Measurements from ENCODE around the gene PFKP.

PFKP gene

DNA sequence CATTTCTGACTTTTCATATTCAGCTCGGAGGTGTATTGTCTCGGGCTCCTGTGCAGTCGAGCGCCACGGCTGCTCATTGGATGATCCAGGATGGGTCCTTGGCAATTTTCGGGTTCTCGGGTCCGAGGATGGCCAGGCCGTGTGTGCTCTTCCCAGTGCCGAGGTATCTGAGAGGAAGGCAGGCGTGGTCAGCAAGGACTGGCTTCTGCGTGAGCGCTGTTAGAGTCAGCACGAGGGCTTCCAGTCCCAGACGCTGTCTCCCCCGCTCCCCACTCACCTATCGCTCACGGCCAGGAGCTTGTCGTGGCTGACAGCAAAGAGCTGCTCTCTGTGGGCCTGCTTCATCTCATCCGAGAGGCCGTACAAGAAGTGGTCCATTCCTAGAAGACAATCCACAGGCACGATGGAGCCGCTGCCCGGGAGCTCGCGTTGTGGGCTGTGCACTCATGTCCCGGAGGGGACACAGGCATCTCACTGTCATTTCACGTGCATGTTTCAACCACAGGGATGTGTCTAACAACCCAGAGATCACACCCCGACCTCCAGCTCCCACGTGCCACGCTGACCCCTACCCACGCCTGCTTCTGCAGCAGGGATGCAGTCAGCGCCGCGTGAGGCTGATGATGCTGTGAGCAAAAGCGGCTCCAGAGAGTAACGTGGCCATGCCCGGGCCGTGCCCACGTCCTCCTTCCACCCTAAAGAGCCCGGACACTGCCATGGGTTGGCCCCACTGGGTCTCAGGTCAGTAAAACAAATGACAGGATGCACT, 70.8 kb downstream of the PFKP start:
- no peak for DNase-seq

DNA sequence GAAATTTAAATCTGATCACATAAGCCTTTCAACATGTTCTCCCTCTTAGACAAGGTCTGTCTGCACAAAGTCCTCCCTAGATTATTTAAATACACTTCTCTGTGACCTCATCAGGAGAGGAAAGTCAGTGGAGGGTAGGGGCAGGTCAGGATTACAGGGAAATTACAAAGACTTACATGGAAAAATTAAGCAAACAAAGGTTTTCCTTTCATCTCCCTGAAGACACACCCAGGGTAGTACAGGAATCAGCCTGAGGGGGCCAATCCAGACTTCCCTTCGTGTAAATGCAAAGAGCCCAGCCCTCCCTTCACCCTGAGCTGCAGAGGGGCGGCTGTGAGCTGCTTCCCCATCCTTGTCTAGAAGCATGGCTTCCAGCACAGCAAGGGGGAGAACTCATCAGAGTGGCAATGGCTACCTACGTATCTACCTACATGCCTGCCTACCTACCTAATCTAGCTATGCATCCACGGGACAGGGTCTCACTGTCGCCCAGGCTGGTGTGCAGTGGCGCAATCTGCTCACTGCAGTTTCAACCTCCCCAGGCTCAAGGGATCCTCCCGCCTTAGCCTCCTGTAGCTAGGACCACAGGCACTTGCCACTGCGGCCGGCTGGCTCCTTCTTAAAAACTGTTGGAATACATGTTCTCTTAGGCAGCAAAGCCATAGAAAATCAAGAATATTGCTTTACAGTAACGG, 72.0 kb downstream of the PFKP start:
- no peak for DNase-seq

DNA sequence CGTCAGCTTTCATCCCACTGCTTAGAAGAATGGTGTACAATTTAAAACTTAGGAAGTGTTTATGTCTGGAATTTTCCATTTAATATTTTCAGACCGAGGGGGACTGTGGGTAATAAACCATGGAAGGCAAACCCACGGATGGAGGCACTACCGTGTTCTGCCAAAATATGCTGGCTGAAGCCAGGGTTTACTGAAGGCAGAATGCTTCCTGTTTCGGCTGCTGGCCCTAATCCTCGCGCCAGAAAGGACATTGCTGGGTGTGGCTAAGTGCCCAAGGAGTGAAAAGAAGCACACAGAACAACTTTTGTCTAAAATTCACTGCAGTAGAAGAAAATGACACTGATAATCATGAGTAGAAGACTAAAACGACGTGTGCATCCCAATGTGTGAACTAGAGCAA, 72.9 kb downstream of the PFKP start:
- no peak for DNase-seq

DNA sequence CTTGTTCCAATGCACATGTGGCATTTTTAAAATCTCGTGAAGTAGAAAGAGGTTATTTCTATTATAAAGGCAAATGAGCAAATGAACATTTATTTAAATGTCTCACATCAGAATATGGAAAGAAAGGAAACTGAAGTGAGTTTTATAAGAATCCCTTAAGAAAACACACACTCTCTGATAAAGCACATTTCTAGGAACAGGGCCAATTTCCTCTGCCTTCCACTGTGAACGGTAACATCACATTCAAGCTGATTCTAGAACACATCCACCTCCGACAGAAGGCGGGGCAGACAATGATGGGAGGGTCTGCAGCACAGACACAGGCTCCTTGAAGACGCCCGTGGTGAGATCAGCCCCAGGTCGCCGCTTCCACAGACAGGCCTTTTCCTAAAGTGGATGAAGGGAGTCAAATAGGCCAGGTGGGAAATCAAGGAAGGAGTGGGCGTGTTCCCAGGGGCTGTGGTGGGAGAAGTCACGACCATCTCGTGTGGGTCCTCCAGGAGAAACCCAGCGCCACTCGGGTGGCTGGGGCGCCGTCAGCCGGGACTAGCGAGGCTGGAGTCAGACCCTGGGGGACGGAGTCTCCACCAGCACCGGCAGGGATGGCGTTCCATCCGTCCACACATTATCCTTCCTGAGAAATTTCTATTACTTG, 74.1 kb downstream of the PFKP start:
- no peak for DNase-seq

DNA sequence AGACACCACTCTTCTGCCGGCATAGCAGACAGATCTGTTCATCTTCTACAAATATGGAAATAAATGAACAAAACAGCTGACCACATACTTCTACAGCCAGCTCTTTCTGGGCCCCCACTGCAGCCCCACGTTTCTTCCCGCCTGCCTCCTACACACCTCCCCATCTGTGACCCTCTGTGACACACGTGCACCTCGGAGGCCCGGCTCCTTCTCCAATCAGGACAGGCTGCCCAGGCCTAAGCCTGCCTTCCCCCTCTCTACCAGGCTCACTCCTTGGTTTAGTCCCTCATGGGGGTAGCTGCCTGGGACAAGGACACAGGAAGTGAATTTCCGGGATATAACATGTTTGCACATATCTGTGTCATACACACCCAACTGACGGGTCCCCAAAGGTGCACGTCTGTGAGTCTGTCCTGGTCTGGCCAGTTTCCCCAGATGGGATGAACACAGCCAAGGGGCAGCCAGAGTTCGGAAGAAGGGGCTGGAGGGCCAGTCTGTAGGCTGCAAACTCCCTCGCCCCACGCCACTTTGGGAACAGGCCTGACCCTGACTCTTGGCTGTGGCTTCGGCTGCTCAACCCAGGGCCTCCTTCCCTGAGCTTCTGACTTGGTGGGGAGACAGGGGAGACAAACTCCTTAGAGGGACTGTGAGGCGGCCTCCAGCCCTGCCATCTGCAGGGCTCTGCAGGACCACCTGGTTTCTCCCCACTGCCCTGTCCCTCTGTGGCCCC, 75.0 kb downstream of the PFKP start:
- DNase-seq = no peak

DNA sequence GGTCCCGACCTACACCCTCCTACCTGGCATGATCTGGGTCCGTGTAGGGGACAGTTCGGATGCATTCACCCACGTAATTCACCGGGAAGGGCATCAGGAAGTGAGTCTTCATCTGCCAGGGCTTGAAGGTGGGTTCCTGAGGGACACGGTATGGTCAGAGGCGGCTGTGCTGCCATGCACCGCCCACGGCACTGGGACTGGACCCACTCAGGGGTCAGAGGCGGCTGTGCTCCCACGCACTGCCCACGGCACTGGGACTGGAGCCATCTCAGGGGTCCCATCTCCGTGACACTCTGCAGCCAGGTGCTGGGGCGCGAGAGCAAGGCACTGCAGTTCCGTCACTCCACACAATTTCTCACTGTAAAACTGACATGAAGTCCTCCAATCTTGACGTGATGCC, 76.0 kb downstream of the PFKP start:
- no peak for DNase-seq

DNA sequence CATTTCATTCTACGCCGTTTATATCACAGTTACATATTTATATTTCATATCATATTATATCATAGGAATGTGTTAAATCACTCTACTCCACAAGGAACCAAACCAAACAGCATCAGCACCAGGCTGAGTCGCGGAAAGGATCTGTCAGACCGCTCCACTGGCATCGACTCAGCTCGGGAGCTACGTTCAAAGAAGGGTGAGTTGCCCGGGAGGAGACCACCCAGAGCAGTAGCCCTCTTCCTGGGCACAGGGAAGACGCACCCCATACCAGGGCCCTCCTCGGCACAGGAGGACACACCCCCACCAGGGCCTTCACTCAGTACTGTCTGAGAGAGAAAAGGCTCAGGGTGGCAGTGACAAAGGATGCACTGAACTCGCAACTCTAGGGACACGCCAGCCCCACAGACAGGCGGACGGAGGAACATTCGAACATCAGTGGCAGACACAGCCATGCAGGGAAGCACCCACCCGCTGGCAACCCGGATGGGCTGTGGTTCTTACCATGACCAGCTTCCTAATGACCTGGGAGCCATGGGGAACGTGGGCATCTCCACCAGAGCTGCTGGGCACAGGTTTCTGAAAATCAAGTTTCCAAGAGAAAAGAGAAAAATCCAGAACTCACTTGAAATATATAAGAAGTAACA, 76.6 kb downstream of the PFKP start:
- DNase-seq = no peak

DNA sequence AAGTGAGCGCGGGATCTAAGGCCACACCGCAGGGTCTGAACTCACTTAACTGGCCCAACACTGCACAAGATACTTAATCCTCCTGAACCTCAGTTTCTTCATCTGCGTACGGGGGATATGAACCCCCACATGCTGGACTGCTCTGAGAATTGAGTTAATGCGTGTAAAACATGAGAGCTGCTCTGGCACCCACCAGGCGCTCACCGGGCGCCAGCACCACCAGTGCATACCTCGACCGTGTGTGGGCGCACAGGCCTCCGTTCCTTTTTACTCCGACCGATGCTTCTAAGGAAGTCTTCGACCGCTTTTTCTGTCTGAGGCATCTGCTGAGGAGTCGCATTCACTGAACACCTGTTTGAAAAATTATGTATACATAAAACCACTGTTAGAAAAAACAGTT, 78.0 kb downstream of the PFKP start:
- no peak for DNase-seq

DNA sequence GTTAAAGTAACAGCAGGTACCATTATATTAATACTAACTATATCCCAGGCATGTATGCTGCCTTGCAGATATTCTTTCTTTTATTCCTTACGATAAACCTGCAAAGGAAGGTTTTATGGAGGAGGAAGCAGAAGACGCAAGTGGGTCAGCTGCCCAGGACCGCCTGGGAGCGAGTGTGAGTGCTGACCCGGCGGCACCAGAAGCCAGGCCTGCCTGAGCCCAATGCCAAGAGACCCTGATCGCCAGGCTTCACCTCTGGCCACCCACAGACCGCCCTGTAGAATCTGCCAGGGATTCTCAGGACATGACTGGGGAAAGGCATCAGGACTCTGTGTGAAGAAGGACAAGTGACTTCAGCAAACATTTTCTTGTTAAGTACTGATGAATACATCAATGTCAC, 78.9 kb downstream of the PFKP start:
- DNase-seq = no peak

DNA sequence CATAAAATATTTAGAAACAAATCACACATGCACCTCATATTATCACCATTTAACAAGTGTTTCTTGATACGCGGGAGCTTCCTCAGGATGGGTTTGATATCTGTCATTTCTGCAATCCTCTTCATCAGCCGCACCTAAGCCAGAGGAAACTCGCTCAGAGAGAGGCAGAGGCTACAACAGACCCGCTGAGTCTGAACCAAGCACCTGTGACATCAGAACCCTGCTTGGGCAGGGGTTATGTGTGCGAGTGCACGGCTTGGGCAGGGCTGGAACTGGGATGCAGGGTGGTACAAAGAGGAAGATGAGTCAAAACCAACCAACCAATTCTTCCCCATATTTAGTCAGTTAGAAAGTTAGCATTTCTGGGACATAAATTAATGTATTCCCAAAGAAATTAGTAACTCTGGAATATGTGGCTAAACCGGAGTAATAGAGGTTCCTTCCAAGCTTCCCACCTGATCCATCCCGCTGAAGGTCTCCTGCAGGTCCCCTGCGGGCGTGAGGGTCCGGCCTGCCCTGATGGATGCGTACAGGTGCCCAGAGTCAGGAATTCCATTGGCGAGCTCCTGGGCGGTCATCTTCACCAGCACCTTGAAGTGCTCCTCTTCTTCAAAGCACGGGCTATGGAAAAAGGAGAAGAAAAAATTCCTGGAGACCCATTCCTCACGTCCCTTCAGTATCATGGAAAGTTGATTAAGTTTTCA, 79.9 kb downstream of the PFKP start:
- DNase-seq = no peak

DNA sequence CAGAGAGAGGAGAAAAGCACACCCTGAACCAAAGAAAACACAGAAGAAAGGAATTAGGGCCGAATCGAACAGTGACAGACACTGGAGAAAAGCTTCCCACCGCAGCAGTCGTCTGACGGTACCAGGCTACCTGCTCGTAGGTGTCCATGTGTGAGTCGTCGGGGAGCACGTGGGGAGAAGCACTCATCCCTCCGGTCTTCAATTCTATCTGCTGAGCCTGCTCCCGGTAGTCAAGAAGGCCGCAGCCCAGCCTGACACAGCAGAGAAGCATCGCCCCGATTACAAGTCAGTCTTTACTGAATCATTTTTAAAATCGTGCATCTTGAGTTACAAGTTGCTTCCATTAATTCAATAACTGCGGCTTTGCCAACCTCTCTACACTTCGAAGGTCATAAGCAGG, 80.7 kb downstream of the PFKP start:
- DNase-seq = no peak

DNA sequence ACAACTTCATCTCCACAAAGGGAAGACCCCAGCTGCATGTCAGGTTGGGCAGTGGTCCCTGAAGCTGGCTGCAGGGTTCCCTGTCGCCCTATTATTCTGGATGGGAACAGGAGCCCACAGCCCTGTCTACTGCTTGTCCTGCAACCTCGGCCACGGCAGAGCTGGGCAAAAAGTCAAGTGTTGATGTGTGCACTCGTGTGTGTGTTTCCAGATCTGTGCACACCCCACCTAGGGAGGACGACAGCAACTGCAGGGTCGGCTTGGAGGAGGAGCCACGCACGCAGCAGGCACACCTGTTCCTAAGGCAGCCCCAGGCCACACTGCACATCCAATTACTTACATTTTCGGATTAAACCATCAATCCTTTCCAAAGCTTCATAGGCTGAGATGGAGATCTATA, 81.6 kb downstream of the PFKP start:
- DNase-seq = no peak

DNA sequence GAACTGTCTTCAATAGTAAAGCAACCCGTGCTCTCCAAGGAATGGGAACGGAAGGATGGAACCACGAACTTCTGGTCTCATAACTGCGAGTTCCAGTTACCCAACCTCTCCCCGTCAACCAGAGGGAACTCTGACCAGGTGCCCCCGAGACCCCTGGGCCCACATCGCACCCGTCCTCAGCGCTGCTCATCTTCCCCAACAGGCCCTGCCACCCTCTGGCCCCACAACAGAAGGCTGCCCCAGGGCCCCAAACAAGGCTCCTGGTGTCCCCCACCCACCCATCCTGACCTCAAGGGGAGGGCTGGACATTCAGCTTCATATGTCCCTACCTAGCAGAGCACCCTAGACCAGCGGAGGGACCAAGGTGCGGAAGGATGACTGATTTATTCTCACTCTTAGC, 82.6 kb downstream of the PFKP start:
- DNase-seq = no peak

DNA sequence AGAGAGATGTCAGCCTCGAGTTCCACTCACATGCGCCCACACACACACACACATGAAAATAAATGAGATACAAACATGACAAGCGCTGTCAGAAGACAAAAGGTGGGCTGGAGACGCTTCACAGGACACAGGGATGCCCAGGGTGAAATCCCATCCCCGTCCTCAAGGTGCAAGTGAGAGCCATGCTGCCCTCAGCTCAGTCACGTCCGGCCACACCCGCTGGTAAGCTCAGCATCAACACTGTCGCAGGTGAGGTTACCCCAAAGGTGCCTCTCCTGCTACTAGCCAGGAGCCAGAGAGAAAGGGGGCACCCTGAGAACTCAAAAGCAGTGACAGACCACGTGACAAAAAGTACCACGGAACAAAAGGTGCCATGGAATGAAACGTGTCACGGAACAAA, 83.0 kb downstream of the PFKP start:
- DNase-seq = no peak

DNA sequence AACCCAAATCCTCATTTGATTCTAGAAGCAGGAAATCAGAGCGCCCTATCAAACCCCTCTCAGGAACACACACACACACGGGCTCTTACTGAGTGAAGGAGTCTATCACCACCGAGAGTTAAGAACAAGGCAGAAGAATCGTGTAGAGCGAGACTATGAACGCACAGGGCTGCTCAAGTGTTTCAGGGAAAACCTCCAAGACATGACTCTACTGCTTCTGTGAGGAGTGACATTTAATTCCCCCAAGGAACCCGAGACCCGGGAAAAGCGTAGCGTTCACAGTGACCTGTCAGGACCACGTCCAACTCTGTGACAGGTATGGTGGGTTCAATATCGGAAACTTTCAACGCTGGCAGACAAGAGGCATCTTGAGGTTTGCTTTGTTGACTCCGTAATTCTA, 83.6 kb downstream of the PFKP start:
- DNase-seq = no peak

DNA sequence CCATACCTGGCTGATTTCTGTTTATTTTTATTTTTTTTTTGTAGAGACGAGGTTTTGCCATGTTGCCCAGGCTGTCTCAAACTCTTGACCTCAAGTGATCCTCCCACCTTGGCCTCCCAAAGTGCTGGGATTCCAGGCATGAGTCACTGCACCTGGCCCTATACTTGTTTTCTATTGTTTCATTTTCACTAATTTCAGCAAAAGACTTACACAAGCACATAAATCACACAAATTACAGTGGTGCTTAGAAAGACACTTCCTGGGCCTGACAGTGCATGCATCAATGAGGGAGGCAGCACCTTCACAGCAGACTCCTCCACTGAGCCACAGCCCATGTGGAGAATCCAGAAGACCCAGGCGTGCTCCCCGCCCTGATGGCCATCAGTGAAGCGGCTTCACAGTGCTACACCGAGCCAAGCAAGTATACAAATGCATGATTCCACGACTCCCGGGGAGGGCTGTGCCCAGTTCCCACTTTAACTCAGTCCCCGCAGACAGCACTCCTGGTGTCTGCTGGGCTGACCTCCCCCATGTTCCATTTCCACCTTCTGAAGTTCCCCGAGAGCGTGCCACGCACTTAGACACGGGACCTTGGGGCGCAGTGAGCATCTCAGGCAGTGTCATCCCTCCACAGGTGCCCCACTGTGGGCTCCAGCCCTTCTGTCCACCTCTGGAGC, 84.7 kb downstream of the PFKP start:
- DNase-seq = no peak

DNA sequence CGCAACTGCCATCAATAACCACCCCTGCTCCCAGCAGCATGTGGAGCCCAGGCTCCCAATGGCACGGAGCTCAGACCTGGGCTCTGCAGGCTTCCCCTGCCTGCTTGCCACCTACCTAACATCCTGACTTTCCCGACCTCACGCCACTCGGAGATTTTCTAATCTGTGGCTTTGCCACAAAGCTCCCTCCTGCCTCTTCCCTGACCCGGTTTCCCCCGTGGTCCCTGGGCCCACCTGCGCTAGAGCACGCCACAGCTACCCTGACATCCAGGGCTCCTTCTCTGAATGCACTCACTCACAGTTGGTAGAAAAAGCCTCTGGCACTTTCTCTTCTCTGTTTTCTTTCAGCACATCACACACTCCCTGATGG, 85.2 kb downstream of the PFKP start:
- DNase-seq = no peak

DNA sequence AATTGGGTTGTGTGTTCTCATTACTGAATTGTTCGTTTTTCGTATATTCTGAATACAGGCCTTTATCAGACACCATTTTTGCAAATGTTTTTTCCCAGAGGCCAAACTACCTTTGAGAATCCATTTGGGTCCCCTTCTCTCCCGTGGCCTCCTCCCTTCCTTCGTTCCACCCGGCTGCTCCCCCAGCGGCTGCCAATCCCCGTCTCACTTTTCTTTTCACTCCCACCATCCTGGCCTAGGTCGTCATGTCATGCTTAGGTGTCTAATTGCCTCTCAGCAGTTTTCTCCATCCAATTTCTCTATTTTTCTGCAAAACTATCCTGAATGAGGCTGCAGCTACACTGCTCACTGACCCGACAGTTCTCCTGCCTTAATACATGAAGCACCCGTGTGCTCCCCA, 87.3 kb downstream of the PFKP start:
- DNase-seq = no peak

DNA sequence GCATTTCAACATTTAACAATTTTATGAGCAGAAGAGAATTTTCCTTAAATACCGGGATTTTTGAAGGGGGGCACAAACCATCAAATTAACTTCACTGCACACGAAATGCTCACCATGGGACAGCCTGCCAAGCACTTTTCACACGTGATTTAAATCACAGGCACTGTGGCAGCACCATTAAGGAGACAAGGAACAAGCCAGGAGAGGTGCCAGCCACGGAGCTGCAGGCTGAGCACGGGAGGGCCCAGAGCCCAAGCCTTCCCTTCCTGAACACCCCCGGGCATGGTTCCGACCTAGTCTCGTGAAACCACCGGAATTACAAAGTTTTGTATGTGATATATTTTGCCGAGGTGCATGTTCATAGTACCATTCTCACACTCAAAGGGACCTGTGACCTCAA, 91.8 kb downstream of the PFKP start:
- no peak for DNase-seq

DNA sequence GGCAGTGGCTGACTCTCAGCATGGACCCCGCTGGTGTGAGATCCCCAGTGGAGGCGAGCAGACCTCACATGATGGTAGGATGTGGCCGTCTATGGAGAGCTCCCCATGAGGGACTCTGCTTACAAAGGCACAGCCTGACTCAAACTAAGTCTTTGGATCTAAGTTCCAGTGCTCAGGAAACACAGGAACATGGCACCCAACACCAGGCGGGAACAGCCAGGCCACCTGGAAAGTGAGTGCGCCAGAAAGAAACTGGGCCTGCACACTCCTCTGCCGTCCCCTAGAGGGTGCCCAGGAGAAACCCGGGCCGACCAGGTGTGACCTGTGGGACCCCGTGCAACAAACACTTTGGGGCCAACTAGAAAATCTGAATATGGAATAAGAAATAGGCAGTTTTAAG, 95.2 kb downstream of the PFKP start:
- no peak for DNase-seq

DNA sequence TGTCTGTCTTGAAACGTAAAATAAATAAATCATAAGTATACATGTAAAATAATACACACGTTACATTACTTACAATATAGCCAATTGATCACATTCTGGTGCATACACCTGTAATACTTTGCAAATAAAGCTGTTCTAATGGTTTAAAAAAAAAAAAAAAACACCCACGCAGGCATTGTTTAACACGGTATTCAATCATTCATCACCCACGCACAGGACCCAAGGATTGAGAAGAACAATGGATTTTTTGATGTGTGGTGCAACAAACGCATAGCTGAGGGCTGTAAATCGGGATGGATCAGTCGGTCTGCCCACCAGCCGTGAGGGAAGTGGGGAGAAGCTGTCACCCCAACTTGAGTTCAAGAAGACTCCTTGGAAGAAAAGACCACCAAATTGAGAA, 96.5 kb downstream of the PFKP start:
- no peak for DNase-seq

DNA sequence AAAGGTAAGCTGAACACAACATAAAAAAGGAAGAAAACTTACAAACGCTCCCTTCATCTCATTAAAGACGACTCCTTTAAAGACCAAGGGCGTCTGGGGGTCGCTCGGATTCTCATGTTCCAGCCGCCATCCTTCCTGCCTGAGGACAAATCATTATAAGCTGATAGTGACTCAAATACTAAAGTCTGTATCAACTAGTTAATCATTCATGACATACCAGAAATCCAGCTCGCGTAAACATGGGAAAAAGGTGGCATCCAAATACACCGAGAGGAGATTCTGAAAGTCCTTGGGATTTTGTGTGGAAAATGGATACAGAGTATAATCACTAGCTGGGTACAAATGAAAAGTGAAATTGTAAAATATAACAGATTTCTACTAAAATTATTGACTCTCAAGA, 97.8 kb downstream of the PFKP start:
- DNase-seq = no peak
